Kidney epithelial cell (primary cell): ENCODE measurements around the gene GARNL3. TPM values are rescaled to one million over a fixed set of nuclear protein-coding genes. Genes with fewer than 3 reads are reported as not detected.

Experiments used
- DNase-seq: peaks from one replicate; pipeline ENCODE4 v3.0.0-alpha.2; 2010; ENCODE audit warnings: low read depth
- H3K27me3 ChIP-seq: 2 replicates; pipeline ENCODE4 v1.6.0; 2011; ENCODE audit warnings: low read length; ENCODE audit not compliant: control insufficient read depth, insufficient read depth
- H3K36me3 ChIP-seq: 2 replicates; pipeline ENCODE4 v1.5.1; 2011; ENCODE audit warnings: low read length; ENCODE audit not compliant: control insufficient read depth, insufficient read depth
- H3K4me3 ChIP-seq: 2 replicates; pipeline ENCODE4 v1.5.1; 2011; ENCODE audit warnings: low read depth, mild to moderate bottlenecking, control low read depth, low read length
- total RNA-seq: library from RNA; depleted of rRNA; stranded (reverse); fragments of >200 nt; gene quantifications from 2 replicates; pipeline ENCODE4 v1.2.3, GENCODE V29; 2015
- TF ChIP-seq, protein P1 (sequence below): IDR thresholded peaks from 2 replicates; pipeline ENCODE4 v1.5.1; 2011; ENCODE audit warnings: mild to moderate bottlenecking, moderate library complexity, low read length, control low read depth, inconsistent platforms; ENCODE audit not compliant: insufficient read depth, poor library complexity, severe bottlenecking

GARNL3 gene
- total RNA-seq, 1 donor from 2014 or later: 5.3 TPM

DNA sequence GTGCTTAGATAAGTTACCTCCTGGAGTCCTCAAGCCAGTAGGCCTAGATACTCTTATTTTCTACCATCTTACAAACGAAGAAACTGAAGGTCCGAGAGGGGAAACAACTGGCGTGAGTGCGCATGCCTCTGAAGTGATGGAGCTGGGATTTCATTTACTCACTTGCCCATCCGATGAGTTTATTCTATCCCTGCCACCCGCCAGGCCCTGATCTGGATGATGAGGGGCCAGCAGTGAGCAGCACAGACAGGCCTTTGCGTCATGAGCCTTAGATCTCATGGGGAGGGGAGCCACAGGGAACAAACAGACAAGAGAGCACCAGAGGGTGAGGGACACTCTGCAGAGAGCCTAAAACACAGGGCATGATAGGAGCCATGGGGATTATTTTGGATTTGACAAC, 98.3 kb downstream of the GARNL3 start:
- H3K36me3 ChIP-seq: no peaks in the 10 kb centered on the region
- no peak overlapping the region for H3K4me3 ChIP-seq
- no peak for DNase-seq
- H3K27me3 ChIP-seq: no peaks in the 10 kb centered on the region
- TF ChIP-seq, protein P1, sequence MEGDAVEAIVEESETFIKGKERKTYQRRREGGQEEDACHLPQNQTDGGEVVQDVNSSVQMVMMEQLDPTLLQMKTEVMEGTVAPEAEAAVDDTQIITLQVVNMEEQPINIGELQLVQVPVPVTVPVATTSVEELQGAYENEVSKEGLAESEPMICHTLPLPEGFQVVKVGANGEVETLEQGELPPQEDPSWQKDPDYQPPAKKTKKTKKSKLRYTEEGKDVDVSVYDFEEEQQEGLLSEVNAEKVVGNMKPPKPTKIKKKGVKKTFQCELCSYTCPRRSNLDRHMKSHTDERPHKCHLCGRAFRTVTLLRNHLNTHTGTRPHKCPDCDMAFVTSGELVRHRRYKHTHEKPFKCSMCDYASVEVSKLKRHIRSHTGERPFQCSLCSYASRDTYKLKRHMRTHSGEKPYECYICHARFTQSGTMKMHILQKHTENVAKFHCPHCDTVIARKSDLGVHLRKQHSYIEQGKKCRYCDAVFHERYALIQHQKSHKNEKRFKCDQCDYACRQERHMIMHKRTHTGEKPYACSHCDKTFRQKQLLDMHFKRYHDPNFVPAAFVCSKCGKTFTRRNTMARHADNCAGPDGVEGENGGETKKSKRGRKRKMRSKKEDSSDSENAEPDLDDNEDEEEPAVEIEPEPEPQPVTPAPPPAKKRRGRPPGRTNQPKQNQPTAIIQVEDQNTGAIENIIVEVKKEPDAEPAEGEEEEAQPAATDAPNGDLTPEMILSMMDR: no peak

DNA sequence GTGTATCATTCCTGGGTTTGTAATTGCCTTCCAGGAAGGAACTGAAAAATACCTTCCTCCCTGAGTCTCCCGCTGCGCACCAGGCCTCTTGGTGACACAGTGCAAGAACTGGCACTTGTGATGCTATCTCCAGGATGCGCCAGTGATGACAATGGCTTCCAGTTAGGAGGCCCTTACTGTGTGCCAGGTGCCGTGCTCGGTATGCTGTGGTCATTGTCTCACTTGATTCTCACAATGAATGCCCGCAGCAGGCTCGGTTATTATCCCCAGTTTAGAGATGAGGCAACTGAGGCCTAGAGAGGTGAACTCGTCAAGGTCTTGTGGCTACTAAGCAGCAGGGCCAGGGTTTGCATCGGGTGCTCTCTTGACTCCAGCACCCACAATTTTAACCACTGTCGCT, 100.9 kb downstream of the GARNL3 start:
- Histone ChIP-seq H3K4me3 (no peak overlapping the region), H3K27me3 (no peaks in the 10 kb centered on the region), H3K36me3 (no peaks in the 10 kb centered on the region)
- DNase-seq: no peak
- TF ChIP-seq, protein P1: no peak

DNA sequence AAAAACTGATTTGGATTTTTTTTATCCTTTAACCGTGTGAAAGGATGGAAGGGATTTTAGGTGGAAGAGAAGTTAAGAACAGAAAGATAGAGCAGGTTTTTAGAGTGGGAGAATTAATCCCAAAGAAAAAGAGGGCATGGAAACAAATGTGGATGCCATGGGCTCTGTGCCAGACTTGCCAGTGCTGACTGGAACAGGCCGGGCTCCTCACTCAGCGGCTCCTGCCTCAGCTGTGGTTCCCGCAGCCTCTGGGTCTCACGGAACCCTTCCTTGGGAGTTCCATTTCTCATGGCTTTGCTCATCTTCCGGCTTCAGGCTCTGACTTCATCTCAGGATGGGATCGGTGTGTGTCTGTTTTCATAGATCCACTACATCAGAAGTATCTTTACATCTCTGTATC, 102.0 kb downstream of the GARNL3 start:
- TF ChIP-seq, protein P1: no peak
- DNase-seq: no peak

DNA sequence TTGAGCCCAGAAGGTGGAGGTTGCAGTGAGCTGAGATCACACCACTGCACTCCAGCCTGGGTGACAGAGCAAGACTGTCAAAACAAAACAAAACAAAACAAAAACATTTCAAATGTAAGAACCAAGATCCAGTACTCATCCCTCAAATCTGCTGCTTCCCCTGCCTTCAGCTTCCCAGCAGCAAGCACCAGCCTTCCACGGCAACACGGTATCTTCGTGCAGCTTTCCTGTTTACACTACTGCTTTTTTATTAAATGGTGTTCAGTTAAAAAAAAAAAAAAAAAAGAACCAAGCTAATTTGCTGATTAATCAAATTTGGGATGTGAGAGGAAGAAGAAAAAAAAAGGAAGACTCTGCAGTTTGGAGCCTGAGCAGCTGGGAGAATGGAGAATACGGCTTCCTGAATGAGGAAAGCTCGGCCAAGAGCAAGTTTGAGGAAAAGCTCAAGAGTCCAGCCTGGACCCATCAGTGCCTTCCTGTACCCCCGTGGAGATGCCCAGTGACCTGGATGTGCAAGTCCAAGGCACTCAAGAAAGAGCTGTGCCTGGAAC, 104.4 kb downstream of the GARNL3 start:
- Histone ChIP-seq H3K4me3 (no peak overlapping the region), H3K27me3 (no peaks in the 10 kb centered on the region), H3K36me3 (no peaks in the 10 kb centered on the region)
- DNase-seq: no peak
- TF ChIP-seq, protein P1: no peak

More for the DNA sequence above, 102.0 kb downstream of the GARNL3 start:
- H3K27me3 ChIP-seq: no peaks in the 10 kb centered on the region
- no peaks in the 10 kb centered on the region for H3K36me3 ChIP-seq
- no peak overlapping the region for H3K4me3 ChIP-seq

DNA sequence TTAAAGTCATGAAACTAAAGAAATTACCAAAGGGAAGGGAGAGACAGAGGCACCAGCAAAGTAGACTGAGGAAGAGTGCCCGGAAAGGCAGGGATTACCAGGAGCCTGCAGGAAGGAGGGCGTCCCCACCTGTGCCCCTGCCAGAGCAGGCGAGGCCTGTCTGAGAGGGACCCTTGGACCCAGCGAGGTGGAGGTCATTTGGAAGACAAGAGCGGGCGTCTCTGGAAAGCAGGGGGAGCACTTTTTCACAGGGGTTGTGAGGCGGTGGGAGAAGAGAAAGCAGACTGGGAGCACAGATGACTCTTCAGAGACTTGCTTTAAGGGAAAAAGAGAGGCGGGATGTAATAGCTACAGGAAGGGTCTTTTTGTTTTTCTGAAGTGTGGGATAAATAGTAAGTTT, 104.9 kb downstream of the GARNL3 start:
- TF ChIP-seq, protein P1: no peak
- Histone ChIP-seq H3K27me3 (no peaks in the 10 kb centered on the region), H3K4me3 (no peak overlapping the region), H3K36me3 (no peaks in the 10 kb centered on the region)
- no peak for DNase-seq

DNA sequence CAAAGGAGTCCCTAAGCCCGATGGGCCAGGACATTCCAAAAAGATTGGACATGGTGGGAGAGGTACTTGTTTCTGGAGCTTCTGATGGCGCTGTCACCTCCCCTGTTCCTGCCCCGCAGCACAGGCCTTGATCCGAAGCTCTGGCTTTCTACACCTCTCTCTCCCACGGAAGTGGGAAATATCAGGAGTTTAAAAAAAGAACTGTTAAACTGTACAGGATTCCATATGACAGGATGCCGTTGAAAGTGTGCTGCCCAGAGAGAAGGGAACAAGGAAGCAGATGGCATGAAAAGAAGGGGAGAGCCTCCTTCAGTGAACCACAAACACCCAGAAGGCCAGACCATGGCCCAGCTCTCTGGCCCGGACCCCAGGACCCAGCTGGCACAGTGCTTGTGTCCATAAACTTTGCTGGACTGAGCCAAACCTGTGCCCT, 105.6 kb downstream of the GARNL3 start:
- Histone ChIP-seq H3K27me3 (no peaks in the 10 kb centered on the region), H3K4me3 (no peak overlapping the region), H3K36me3 (no peaks in the 10 kb centered on the region)
- TF ChIP-seq, protein P1: no peak
- no peak for DNase-seq
